Liver (tissue), 3 donors: ENCODE results near the gene SLC51A.

Experiments
- EGR1 ChIP-seq, 2 donors: IDR thresholded peaks; 2 replicates each; pipeline ENCODE4 v1.6.1; 2016 to 2018; ENCODE audit warnings: antibody characterized with exemption in 2 of 2, low read depth in 2 of 2
- RAD21 ChIP-seq, 2 donors: IDR thresholded peaks; 2 replicates each; pipeline ENCODE4 v1.6.1; 2016; ENCODE audit warnings: antibody characterized with exemption in 2 of 2, mild to moderate bottlenecking in 2 of 2
- SP1 ChIP-seq: IDR thresholded peaks from 2 replicates; pipeline ENCODE4 v1.6.1; 2018; ENCODE audit warnings: antibody characterized with exemption, mild to moderate bottlenecking
- TAF1 ChIP-seq: conservative IDR thresholded peaks from 2 replicates; pipeline ENCODE4 v1.6.1; 2016; ENCODE audit warnings: antibody characterized with exemption, mild to moderate bottlenecking
- TF ChIP-seq, protein P1 (sequence below): fragments of 150-350 bp; IDR thresholded peaks from 2 replicates; pipeline ENCODE4 v1.5.1; 2017; ENCODE audit warnings: improper control_type of control experiment, low read depth, low read length; ENCODE audit not compliant: missing input control
- TF ChIP-seq, protein P2 (sequence below): IDR thresholded peaks from 2 replicates; pipeline ENCODE4 v1.6.1; 2016; ENCODE audit warnings: antibody characterized with exemption
- TF ChIP-seq, protein P3 (sequence below): IDR thresholded peaks from 2 replicates; pipeline ENCODE4 v1.6.1; 2016; ENCODE audit warnings: antibody characterized with exemption, mild to moderate bottlenecking
- donor health status: healthy.
- donor health status: healthy.

DNA sequence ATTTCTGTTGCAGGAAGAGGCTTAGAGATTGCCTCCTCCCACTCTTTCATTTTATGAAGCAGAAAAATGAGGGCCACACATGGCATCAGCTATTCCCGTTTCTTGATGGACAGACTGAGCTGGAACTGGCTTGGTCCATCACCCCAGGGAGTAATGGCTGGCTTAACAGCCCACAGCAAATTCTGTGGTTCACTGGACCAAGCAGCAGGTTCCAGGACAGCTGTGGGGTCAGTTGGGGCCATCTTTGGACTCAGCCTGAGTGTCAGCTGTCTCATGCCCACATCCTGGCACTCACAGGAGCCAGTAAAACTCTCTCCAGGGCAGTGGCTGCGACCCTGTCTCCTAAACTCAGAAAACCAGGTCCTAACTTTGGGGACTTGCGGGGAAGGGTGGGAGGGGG is 41.7 kb upstream of the SLC51A start:
- TF ChIP-seq SP1 = no peak
- TF ChIP-seq, protein P1, sequence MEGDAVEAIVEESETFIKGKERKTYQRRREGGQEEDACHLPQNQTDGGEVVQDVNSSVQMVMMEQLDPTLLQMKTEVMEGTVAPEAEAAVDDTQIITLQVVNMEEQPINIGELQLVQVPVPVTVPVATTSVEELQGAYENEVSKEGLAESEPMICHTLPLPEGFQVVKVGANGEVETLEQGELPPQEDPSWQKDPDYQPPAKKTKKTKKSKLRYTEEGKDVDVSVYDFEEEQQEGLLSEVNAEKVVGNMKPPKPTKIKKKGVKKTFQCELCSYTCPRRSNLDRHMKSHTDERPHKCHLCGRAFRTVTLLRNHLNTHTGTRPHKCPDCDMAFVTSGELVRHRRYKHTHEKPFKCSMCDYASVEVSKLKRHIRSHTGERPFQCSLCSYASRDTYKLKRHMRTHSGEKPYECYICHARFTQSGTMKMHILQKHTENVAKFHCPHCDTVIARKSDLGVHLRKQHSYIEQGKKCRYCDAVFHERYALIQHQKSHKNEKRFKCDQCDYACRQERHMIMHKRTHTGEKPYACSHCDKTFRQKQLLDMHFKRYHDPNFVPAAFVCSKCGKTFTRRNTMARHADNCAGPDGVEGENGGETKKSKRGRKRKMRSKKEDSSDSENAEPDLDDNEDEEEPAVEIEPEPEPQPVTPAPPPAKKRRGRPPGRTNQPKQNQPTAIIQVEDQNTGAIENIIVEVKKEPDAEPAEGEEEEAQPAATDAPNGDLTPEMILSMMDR = no peak
- no peak for TF ChIP-seq EGR1 (IDR thresholded peaks at IDR 0.05; ENCODE audit: low read depth in 2 of 2)
- TF ChIP-seq TAF1 = no peak
- TF ChIP-seq, protein P2, sequence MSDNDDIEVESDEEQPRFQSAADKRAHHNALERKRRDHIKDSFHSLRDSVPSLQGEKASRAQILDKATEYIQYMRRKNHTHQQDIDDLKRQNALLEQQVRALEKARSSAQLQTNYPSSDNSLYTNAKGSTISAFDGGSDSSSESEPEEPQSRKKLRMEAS = no peak
- no peak for TF ChIP-seq RAD21 (IDR thresholded peaks at IDR 0.05)
- TF ChIP-seq, protein P3, sequence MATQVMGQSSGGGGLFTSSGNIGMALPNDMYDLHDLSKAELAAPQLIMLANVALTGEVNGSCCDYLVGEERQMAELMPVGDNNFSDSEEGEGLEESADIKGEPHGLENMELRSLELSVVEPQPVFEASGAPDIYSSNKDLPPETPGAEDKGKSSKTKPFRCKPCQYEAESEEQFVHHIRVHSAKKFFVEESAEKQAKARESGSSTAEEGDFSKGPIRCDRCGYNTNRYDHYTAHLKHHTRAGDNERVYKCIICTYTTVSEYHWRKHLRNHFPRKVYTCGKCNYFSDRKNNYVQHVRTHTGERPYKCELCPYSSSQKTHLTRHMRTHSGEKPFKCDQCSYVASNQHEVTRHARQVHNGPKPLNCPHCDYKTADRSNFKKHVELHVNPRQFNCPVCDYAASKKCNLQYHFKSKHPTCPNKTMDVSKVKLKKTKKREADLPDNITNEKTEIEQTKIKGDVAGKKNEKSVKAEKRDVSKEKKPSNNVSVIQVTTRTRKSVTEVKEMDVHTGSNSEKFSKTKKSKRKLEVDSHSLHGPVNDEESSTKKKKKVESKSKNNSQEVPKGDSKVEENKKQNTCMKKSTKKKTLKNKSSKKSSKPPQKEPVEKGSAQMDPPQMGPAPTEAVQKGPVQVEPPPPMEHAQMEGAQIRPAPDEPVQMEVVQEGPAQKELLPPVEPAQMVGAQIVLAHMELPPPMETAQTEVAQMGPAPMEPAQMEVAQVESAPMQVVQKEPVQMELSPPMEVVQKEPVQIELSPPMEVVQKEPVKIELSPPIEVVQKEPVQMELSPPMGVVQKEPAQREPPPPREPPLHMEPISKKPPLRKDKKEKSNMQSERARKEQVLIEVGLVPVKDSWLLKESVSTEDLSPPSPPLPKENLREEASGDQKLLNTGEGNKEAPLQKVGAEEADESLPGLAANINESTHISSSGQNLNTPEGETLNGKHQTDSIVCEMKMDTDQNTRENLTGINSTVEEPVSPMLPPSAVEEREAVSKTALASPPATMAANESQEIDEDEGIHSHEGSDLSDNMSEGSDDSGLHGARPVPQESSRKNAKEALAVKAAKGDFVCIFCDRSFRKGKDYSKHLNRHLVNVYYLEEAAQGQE = no peak
